Neural crest cell (in vitro differentiated cells): Measurements from ENCODE around the gene TEKT5. TPM values are rescaled to one million over a fixed set of nuclear protein-coding genes. Genes with fewer than 3 reads are reported as not detected.

Experiments used
- DNase-seq: peaks from one replicate; pipeline ENCODE4 v3.0.0; 2021; ENCODE audit warnings: low read depth, mixed read lengths, low spot score
- H3K27ac Mint-ChIP-seq: one replicate; pipeline ENCODE4 v1.8.0; 2021; ENCODE audit warnings: mild to moderate bottlenecking, mixed read lengths; ENCODE audit not compliant: unreplicated experiment
- H3K27me3 Mint-ChIP-seq: 2 replicates; pipeline ENCODE4 v1.8.0; 2021; ENCODE audit warnings: low read depth, mild to moderate bottlenecking, mixed read lengths
- H3K36me3 Mint-ChIP-seq: 2 replicates; pipeline ENCODE4 v1.8.0; 2021; ENCODE audit warnings: low read depth, mild to moderate bottlenecking, mixed read lengths
- H3K4me1 Mint-ChIP-seq: 2 replicates; pipeline ENCODE4 v1.8.0; 2021; ENCODE audit warnings: mixed read lengths
- H3K4me3 Mint-ChIP-seq: one replicate; pipeline ENCODE4 v1.8.0; 2021; ENCODE audit warnings: mild to moderate bottlenecking, mixed read lengths
- H3K9me3 Mint-ChIP-seq: 2 replicates; pipeline ENCODE4 v1.8.0; 2021; ENCODE audit warnings: mixed read lengths
- total RNA-seq: library from RNA; stranded (reverse); gene quantifications from 2 replicates; pipeline ENCODE4 v1.2.1, GENCODE V29; 2021
- TF ChIP-seq, protein P1 (sequence below): fragments of 200-600 bp; sonication (generic); conservative IDR thresholded peaks from 2 replicates; pipeline ENCODE4 v1.5.0; 2021; ENCODE audit warnings: antibody characterized with exemption, mild to moderate bottlenecking

The TEKT5 gene
- total RNA-seq, 1 donor from 2014 or later = 0.68 TPM

DNA sequence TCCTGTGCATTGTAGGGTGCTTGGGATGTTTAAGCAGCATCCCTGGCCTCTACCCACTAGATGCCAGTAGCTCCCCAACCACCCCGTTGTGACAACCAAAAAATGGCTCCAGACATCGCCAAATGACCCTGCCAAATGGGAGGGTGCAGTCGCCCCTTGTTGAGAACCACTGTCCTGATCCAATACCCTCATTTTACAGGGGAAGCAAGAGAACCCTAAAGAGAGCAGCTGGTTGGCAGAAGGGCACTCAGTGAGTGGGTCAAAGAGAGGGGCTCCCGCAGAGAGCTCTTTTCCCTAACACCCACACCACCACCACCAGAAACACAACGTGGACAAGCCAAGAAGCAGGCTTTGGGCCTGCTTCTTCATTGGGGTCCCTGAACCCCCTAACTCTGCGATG, 18.4 kb downstream of the TEKT5 start:
- no peaks in the 10 kb centered on the region for H3K9me3 Mint-ChIP-seq
- no peak for DNase-seq
- H3K36me3 Mint-ChIP-seq = no peaks in the 10 kb centered on the region
- H3K4me1 Mint-ChIP-seq = peaks cover 8% of the 10 kb centered on the region
- H3K4me3 Mint-ChIP-seq = no peak overlapping the region
- TF ChIP-seq, protein P1, sequence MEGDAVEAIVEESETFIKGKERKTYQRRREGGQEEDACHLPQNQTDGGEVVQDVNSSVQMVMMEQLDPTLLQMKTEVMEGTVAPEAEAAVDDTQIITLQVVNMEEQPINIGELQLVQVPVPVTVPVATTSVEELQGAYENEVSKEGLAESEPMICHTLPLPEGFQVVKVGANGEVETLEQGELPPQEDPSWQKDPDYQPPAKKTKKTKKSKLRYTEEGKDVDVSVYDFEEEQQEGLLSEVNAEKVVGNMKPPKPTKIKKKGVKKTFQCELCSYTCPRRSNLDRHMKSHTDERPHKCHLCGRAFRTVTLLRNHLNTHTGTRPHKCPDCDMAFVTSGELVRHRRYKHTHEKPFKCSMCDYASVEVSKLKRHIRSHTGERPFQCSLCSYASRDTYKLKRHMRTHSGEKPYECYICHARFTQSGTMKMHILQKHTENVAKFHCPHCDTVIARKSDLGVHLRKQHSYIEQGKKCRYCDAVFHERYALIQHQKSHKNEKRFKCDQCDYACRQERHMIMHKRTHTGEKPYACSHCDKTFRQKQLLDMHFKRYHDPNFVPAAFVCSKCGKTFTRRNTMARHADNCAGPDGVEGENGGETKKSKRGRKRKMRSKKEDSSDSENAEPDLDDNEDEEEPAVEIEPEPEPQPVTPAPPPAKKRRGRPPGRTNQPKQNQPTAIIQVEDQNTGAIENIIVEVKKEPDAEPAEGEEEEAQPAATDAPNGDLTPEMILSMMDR = no peak
- no peaks in the 10 kb centered on the region for H3K27me3 Mint-ChIP-seq
- H3K27ac Mint-ChIP-seq = no peak overlapping the region

DNA sequence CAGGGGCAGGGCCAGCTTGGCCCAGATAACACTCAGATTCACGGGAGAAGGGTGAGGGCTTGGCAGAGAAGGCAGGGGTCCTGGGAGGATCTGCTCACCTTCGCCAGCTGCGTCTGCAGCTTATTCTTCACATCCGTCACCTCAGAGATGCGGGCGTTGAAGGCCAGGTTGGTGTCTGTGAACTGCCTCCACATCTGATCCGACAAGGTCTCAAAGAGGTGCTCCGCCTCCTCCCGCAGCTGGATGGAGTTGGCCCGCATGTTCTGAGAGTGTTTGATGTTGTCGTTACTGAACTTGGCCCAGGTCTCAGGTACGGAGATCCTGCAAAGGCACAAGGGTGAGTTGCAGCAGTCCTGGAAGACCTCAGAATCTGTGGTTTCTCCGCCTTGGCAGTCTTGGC, 18.9 kb downstream of the TEKT5 start:
- DNase-seq = no peak
- Mint-ChIP-seq H3K27me3 (no peaks in the 10 kb centered on the region), H3K4me1 (peaks cover 8% of the 10 kb centered on the region), H3K36me3 (no peaks in the 10 kb centered on the region), H3K27ac (no peak overlapping the region), H3K4me3 (no peak overlapping the region), H3K9me3 (no peaks in the 10 kb centered on the region)
- TF ChIP-seq, protein P1 = no peak

DNA sequence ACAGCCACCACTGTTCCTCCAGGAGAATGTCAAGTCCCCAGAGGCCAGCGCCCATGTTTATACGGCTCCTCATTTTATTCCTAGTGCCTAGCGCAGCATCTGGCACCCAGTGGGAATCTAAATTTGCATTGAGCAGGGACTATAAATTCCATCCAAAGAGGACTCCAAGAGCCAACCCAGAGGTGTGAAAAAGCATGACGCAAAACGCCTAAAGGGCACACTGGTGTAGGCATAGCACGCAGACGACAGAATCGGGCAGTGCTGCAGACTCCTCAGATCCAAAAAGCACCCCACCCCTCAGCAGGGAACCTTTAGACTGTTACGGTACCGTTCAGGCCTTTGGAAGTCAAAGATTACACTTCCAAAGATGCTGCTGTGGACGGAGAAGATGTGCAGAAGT, 19.5 kb downstream of the TEKT5 start:
- H3K36me3 Mint-ChIP-seq = no peaks in the 10 kb centered on the region
- H3K27ac Mint-ChIP-seq = no peak overlapping the region
- H3K4me1 Mint-ChIP-seq = peaks cover 8% of the 10 kb centered on the region
- no peak for DNase-seq
- no peaks in the 10 kb centered on the region for H3K27me3 Mint-ChIP-seq
- TF ChIP-seq, protein P1 = no peak
- H3K9me3 Mint-ChIP-seq = no peaks in the 10 kb centered on the region
- H3K4me3 Mint-ChIP-seq = no peak overlapping the region

DNA sequence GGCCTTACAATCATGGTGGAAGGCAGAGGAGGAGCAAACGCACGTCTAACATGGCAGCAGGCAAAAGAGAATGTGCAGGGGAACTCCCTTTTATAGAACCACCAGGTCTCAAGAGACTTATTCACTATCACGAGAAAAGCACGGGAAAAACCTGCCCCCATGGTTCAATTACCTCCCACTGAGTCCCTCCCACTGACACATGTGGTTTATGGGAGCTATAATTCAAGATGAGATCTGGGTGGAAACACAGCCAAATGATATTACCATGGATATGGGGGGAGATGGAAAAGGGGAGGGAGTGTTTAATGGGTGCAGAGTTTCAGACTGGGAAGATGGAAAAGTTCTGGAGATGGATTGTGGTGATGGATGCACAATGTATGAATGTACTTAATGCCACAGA, 23.0 kb downstream of the TEKT5 start:
- no peak overlapping the region for H3K4me3 Mint-ChIP-seq
- H3K27ac Mint-ChIP-seq = no peak overlapping the region

DNA sequence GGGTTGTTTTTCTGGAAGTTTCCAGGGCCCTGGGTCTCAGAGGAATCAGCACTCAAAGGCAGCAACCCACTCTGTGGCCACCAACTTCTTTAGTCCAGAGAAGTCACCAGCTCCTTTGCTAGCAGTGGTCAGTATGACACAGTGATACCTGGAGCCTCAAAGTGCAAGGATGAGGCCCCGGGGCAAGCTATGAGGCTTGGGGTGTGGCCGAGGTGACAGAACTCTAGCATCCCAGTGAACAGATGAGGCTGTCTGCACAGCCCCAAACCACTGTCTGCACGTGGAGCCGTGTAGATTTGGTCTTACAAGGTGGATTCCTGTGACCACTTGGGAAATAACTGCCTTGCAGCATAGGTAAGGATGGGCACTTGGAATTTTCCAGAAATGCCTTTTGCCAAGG, 24.9 kb downstream of the TEKT5 start:
- no peaks in the 10 kb centered on the region for H3K4me1 Mint-ChIP-seq
- TF ChIP-seq, protein P1 = no peak
- H3K27me3 Mint-ChIP-seq = no peaks in the 10 kb centered on the region
- H3K27ac Mint-ChIP-seq = no peak overlapping the region
- H3K4me3 Mint-ChIP-seq = no peak overlapping the region
- H3K36me3 Mint-ChIP-seq = no peaks in the 10 kb centered on the region
- DNase-seq = no peak
- no peaks in the 10 kb centered on the region for H3K9me3 Mint-ChIP-seq

More for the DNA sequence above, 23.0 kb downstream of the TEKT5 start:
- no peaks in the 10 kb centered on the region for H3K4me1 Mint-ChIP-seq
- TF ChIP-seq, protein P1 = no peak
- H3K9me3 Mint-ChIP-seq = no peaks in the 10 kb centered on the region
- no peaks in the 10 kb centered on the region for H3K36me3 Mint-ChIP-seq
- no peak for DNase-seq
- no peaks in the 10 kb centered on the region for H3K27me3 Mint-ChIP-seq
